Psoas muscle (tissue), 8 donors: ENCODE data around the gene CNNM4. TPM values are rescaled to one million over a fixed set of nuclear protein-coding genes. Genes with fewer than 3 reads are reported as not detected.

Experiments used
- ATAC-seq, 4 donors: fragments of 200-7000 bp; cut with Tn5 transposase; one replicate each; pipeline ENCODE4 v1.9.1; 2020; ENCODE audit warnings: moderate library complexity in 3 of 4, mild to moderate bottlenecking in 2 of 4
- DNase-seq, 2 donors: peaks; one replicate each; pipeline ENCODE4 v3.0.0-alpha.2; 2020
- H3K27ac ChIP-seq: fragments of 200-600 bp; one replicate; pipeline ENCODE4 v1.8.0; 2022
- H3K27me3 ChIP-seq, 3 donors: fragments of 200-600 bp in 1 of 3; one replicate each; pipeline versions ENCODE4 v1.6.1 to v1.8.0; 2013 to 2022; ENCODE audit warnings: low read length in 2 of 3, mild to moderate bottlenecking in 2 of 3, moderate library complexity in 1 of 3; ENCODE audit not compliant: insufficient read depth in 3 of 3
- H3K36me3 ChIP-seq, 2 donors: fragments of 200-600 bp in 1 of 2; one replicate each; pipeline versions ENCODE4 v1.6.1 to v1.8.0; 2013 to 2022; ENCODE audit warnings: low read depth in 1 of 2, mild to moderate bottlenecking in 1 of 2, moderate library complexity in 1 of 2; ENCODE audit not compliant: insufficient read depth in 1 of 2
- H3K4me1 ChIP-seq: fragments of 200-600 bp; one replicate; pipeline ENCODE4 v1.8.0; 2022
- H3K4me3 ChIP-seq: fragments of 200-600 bp; one replicate; pipeline ENCODE4 v1.8.0; 2022; ENCODE audit warnings: mild to moderate bottlenecking
- H3K9me3 ChIP-seq: fragments of 200-600 bp; one replicate; pipeline ENCODE4 v1.8.0; 2022
- WGBS, 3 donors: extraction: QIAGEN DNeasy Blood & Tissue Kit; methylation state at CpG; one replicate each; pipeline versions ENCODE4 v1.1.6 to v1.1.7; 2013; 5-methylcytosine and 5-hydroxymethylcytosine counted together
- intact Hi-C, 2 donors: fragments of 100-400 bp; cut with DNase I; formaldehyde crosslinking; loops; one replicate each; pipeline versions ENCODE4 v1.11.0 to v1.14.2; 2022
- polyA plus RNA-seq, 3 donors: library from polyadenylated mRNA; stranded (reverse); fragments of 200-250 nt; gene quantifications; one replicate each; pipeline ENCODE4 v1.2.3, GENCODE V29; 2013
- total RNA-seq, 4 donors: library from RNA; stranded (reverse); fragmentation: NEBNext Ultra II Directional in 2 of 4; extraction: Animal tissue kit (Norgen Biotek cat#: 25700) in 2 of 4; gene quantifications; one replicate each; pipeline versions ENCODE4 v1.2.1 to v1.2.4, GENCODE V29; 2021 to 2023
- TF ChIP-seq, protein P1 (sequence below): fragments of 200-600 bp; IDR thresholded peaks from one replicate; pipeline ENCODE4 v1.8.0; 2022; ENCODE audit warnings: antibody characterized with exemption
- donor health status: healthy with polysubstance abuse.
- donor health status: DM: no; HTN: no; CAD: no; lungs with moderate emphysema.
- donor health status: Bipolar disorder and iron deficiency.
- donor health status: healthy.
- donor health status: DM: yes; HTN: yes; CAD: no.
- donor health status: DM: no; HTN: no; CAD: no.
- donor health status: DM: no; HTN: no; CAD: no.
- donor health status: DM: yes; HTN: yes; CAD: no.

CNNM4 gene
- total and polyA plus RNA-seq, 7 donors = 2.7 to 28.8 (median 12.2) TPM

DNA sequence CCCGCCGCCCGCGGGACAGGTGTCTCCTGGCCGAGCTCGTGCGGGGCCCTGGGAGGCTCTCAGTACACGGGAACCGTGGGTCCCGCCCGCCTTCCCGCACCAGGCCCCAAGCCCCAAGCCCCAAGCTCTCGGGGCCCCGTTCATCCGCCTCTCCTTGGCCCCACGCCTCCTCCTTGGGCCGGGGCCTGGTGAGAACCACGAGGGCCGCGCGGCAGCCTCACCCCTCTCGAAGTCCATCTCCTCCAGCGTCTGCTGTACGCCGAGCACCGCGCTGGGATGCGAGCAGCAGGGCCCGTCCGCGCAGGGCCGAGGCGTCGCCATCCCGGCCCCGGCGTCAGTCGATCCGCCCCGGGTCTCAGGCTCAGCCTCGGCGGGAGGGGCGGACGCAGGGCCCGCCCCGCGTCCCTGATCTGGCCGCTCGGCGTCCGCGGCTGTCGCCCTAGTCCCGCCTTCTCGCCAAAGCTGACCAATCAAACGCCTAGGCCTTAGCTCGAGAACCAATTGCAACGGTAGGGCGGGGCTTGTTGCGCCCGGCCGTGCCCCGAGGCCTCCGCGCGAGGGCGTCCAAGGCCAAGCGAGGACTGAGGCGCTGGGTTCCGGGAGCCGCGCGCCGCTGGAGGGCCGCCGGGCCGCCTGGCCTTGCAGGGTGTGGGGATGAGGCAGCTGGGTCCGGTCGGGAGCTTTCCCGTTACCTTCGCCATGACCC, 97.1 kb downstream of the CNNM4 start, which contains the start of gene ANKRD39:
Gene ANKRD39 (minus strand): TSS at position 350 of the 706 bp plus-strand sequence. CDS start 29 bp downstream, at position 321.
- H3K27me3 ChIP-seq = no peaks in the 10 kb centered on the region
- intact Hi-C loops = loop anchor here (1.0 to 2.0 kb wide), 2 partner anchors 93 to 102 kb away; no protein-coding TSS in a partner anchor
- peak within 1 kb of the TSS; percentile 88 for H3K4me3 ChIP-seq
- WGBS, 3 donors = 0 to 1% (median 1%) methylated on average over 67 to 81 of the region's 81 CpGs
- H3K27ac ChIP-seq = peak within 1 kb of the TSS; percentile 84
- H3K36me3 ChIP-seq = peaks cover 0 to 45% of the 10 kb centered on the region in 2 donors
- DNase-seq (peak; percentile 99), ATAC-seq (peak; percentile 93 to 96 (median 96))
- no peaks in the 10 kb centered on the region for H3K9me3 ChIP-seq
- TF ChIP-seq, protein P1, sequence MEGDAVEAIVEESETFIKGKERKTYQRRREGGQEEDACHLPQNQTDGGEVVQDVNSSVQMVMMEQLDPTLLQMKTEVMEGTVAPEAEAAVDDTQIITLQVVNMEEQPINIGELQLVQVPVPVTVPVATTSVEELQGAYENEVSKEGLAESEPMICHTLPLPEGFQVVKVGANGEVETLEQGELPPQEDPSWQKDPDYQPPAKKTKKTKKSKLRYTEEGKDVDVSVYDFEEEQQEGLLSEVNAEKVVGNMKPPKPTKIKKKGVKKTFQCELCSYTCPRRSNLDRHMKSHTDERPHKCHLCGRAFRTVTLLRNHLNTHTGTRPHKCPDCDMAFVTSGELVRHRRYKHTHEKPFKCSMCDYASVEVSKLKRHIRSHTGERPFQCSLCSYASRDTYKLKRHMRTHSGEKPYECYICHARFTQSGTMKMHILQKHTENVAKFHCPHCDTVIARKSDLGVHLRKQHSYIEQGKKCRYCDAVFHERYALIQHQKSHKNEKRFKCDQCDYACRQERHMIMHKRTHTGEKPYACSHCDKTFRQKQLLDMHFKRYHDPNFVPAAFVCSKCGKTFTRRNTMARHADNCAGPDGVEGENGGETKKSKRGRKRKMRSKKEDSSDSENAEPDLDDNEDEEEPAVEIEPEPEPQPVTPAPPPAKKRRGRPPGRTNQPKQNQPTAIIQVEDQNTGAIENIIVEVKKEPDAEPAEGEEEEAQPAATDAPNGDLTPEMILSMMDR = peak; percentile 84
- peaks cover 17% of the 10 kb centered on the region for H3K4me1 ChIP-seq

DNA sequence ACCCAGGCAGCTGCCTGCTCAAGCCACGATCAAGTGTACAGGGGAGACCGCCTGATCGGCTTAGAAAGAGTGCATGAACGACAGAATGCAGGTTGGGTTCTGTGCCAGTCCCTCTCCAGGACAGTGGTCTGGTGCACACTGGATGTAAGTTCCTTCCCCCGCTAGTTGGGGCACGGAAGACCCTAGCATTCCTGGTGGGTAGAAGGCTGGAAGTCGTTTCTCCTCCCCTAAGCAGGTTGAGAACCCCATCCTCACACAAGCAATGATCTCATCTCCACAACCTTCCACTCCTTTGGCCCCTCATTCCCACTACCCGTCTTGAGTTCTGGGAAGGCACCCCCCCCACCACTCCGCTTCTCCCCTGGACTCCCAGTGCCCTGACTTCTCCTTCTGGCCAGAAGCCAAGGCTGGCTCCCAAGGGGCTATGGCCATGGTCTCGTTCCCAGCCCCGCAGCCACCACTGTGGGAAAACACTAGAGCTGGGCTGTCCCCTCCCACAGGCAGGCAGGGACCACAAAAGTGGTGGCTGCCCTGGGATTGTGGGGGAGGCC, 98.5 kb downstream of the CNNM4 start:
- ATAC-seq = no peak

DNA sequence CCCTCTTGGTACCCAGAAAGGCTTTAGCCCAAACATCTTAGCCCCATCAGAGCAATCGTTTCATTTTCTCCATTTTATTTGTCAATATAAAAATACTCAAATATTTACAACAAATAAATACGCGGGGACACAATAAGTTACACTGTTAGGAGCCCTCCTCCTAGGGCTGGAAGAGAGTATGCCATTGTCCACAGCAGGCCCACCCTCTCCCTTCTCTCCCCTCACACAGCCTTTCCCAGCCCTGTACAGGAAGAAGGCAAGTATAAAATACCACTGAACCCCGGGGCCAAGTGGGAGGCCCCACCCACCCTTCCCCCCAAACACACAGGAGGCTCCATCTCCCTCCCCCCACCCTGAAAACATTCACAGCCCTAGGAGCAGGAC, 99.0 kb downstream of the CNNM4 start:
- DNase-seq (no peak), ATAC-seq (no peak)
- WGBS, 3 donors = 40 to 50% (median 48%) methylated on average over 4 of the region's 4 CpGs
- peaks cover 0 to 46% of the 10 kb centered on the region in 2 donors for H3K36me3 ChIP-seq
- H3K27me3 ChIP-seq = no peaks in the 10 kb centered on the region
- intact Hi-C loops = loop anchor here in 1 of 2 donors (2.0 kb wide), 1 partner anchor 91 kb away; no protein-coding TSS in a partner anchor
- TF ChIP-seq, protein P1 = no peak
- no peaks in the 10 kb centered on the region for H3K9me3 ChIP-seq
- no peak overlapping the region for H3K4me3 ChIP-seq
- H3K27ac ChIP-seq = no peak overlapping the region
- peaks cover 17% of the 10 kb centered on the region for H3K4me1 ChIP-seq

More for the DNA sequence above, 98.5 kb downstream of the CNNM4 start:
- DNase-seq = peak; percentile 69 to 77
- intact Hi-C loops = loop anchor here in 1 of 2 donors (2.0 kb wide), 1 partner anchor 92 kb away; no protein-coding TSS in a partner anchor
- Histone ChIP-seq H3K27me3 (no peaks in the 10 kb centered on the region), H3K4me1 (peaks cover 17% of the 10 kb centered on the region), H3K4me3 (no peak overlapping the region), H3K27ac (peak overlapping the region; percentile 84), H3K36me3 (peaks cover 0 to 45% of the 10 kb centered on the region in 2 donors), H3K9me3 (no peaks in the 10 kb centered on the region)
- TF ChIP-seq, protein P1 = no peak
- WGBS, 3 donors = 50 to 60% (median 51%) methylated on average over 11 of the region's 11 CpGs

DNA sequence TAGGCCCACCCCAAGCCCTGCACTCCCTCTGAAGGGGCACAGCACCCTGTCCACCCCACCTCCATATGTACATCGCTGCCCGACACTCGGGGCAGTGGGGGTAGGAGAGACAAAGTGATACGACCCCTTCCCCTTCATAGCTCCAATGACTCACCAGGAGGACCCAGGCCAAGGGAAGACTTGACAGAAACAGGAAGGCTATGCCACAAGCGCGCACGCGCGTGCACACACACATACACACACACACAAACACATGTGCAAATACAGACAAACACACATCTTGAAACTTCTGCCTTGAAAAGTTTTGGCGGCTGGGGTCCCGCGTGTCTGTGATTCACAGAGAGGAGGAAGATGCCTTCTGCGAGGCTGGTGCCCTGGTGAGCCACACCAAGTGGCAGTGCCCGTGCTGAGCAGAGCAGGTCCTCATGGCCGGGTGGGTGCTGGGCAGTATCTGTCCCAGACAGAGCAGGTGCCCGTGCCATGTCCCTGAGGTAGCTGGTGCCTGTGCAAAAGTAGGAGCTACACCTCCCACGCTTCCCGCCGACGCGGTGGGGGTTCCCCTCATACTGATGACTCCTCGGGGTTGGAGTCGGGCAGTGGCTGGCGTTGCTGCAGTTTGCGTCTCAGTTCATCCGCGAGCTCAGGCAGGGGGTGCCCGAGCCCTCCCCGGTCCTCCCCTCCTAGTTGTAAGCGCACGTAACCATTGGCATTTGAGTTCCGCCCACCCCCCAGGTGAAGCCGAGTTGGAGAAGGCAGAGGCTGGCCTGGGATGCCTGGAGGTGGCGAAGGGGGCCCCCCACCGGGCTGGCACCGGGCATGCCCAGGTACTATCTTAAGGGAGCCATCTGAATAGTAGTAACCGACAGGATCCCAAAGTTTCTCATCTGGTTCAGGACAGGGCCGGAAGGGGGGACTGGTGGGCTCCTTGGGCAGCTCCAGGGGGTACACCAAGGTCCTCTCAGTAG, 99.6 kb downstream of the CNNM4 start:
- 76 to 80% (median 77%) methylated on average over 37 to 38 of the region's 38 CpGs for WGBS, 3 donors
- ATAC-seq (no peak), DNase-seq (peak in 1 of 2 donors; percentile 59)
- no peak overlapping the region for H3K4me3 ChIP-seq
- peaks cover 0 to 52% of the 10 kb centered on the region in 2 donors for H3K36me3 ChIP-seq
- TF ChIP-seq, protein P1 = no peak
- peaks cover 17% of the 10 kb centered on the region for H3K4me1 ChIP-seq
- no peak overlapping the region for H3K27ac ChIP-seq
- H3K27me3 ChIP-seq = no peaks in the 10 kb centered on the region
- intact Hi-C loops = loop anchor here in 1 of 2 donors (1.0 kb wide), 1 partner anchor 88 kb away; no protein-coding TSS in a partner anchor
- no peaks in the 10 kb centered on the region for H3K9me3 ChIP-seq
